IMR-90 (cell line): ENCODE data around the gene MAGI2. TPM values are rescaled to one million over a fixed set of nuclear protein-coding genes. Genes with fewer than 3 reads are reported as not detected.

Experiments used
- ATAC-seq: fragments of 200-7000 bp; cut with Tn5 transposase; 2 replicates; pipeline ENCODE4 v1.9.1; 2020; ENCODE audit warnings: low read depth, mild to moderate bottlenecking, moderate library complexity
- BruUV-seq: library from RNA; stranded (reverse); fragments of 400-500 nt; replicated peaks from 2 replicates; lab custom pipeline; 2021; lab: Mats Ljungman, UMichigan
- CTCF ChIA-PET: fragments of 300-600 bp; formaldehyde crosslinking; extraction: SDS; loops from one replicate; lab custom pipeline; 2021; ENCODE audit warnings: antibody characterized with exemption; lab: Yijun Ruan, JAX
- POLR2A ChIA-PET: fragments of 300-600 bp; sonication (Branson Sonifier 250); formaldehyde crosslinking; loops from one replicate; lab custom pipeline; 2022; ENCODE audit warnings: antibody characterized with exemption; ENCODE audit not compliant: unreplicated experiment; lab: Charles Lee
- DNase-seq: peaks from one replicate; pipeline ENCODE4 v3.0.0; 2013
- H2AFZ ChIP-seq: replicated peaks from 2 replicates; pipeline ENCODE3; 2013; ENCODE audit warnings: low read length, mild to moderate bottlenecking; ENCODE audit not compliant: poor library complexity
- H2AK5ac ChIP-seq: 2 replicates; pipeline ENCODE4 v1.6.1; 2013; ENCODE audit warnings: low read depth, low read length, inconsistent platforms
- H2AK9ac ChIP-seq: replicated peaks from 2 replicates; pipeline ENCODE3; 2013; ENCODE audit warnings: mild to moderate bottlenecking, low read depth, low read length, moderate library complexity; ENCODE audit not compliant: poor library complexity
- H2BK120ac ChIP-seq: 2 replicates; pipeline ENCODE4 v1.6.1; 2013; ENCODE audit warnings: low read depth, low read length, inconsistent platforms
- H2BK15ac ChIP-seq: 3 replicates; pipeline ENCODE4 v1.6.1; 2013; ENCODE audit warnings: low read depth, low read length, inconsistent platforms
- H2BK20ac ChIP-seq: 2 replicates; pipeline ENCODE4 v1.6.1; 2013; ENCODE audit warnings: low read depth, mild to moderate bottlenecking, inconsistent platforms, low read length, moderate library complexity
- H2BK5ac ChIP-seq: 2 replicates; pipeline ENCODE4 v1.6.1; 2013; ENCODE audit warnings: mild to moderate bottlenecking, low read depth, low read length, inconsistent platforms; ENCODE audit not compliant: poor library complexity, severe bottlenecking
- H3K14ac ChIP-seq: replicated peaks from 2 replicates; pipeline ENCODE4 v1.6.1; 2013; ENCODE audit warnings: low read depth, low read length, inconsistent platforms
- H3K18ac ChIP-seq: 2 replicates; pipeline ENCODE4 v1.6.1; 2013; ENCODE audit warnings: low read depth, low read length, control low read depth
- H3K23ac ChIP-seq: 2 replicates; pipeline ENCODE4 v1.6.1; 2013; ENCODE audit warnings: low read depth, low read length, inconsistent platforms
- H3K27ac ChIP-seq: 2 replicates; pipeline ENCODE4 v1.5.1; 2013; ENCODE audit warnings: mild to moderate bottlenecking, control low read depth, low read length; ENCODE audit not compliant: insufficient read depth
- H3K27me3 ChIP-seq: 2 replicates; pipeline ENCODE4 v1.6.1; 2013; ENCODE audit warnings: low read length; ENCODE audit not compliant: control insufficient read depth, insufficient read depth
- H3K36me3 ChIP-seq: 2 replicates; pipeline ENCODE4 v1.6.1; 2013; ENCODE audit warnings: low read length, mixed read lengths; ENCODE audit not compliant: control insufficient read depth, insufficient read depth
- H3K4ac ChIP-seq: 2 replicates; pipeline ENCODE4 v1.6.1; 2013; ENCODE audit warnings: low read depth, low read length, inconsistent platforms
- H3K4me1 ChIP-seq: 2 replicates; pipeline ENCODE4 v1.6.1; 2013; ENCODE audit warnings: low read length, mixed read lengths; ENCODE audit not compliant: control insufficient read depth, insufficient read depth
- H3K4me2 ChIP-seq: 2 replicates; pipeline ENCODE4 v1.6.1; 2013; ENCODE audit warnings: low read depth, mild to moderate bottlenecking, control low read depth, low read length, moderate library complexity
- H3K4me3 ChIP-seq: 2 replicates; pipeline ENCODE4 v1.5.1; 2013; ENCODE audit warnings: low read depth, mild to moderate bottlenecking, control low read depth, low read length, moderate library complexity; ENCODE audit not compliant: insufficient read depth
- H3K56ac ChIP-seq: 2 replicates; pipeline ENCODE4 v1.6.1; 2013; ENCODE audit warnings: low read length, inconsistent platforms; ENCODE audit not compliant: insufficient read depth; ENCODE audit errors: extremely low read depth
- H3K79me1 ChIP-seq, 2 experiments: 2 replicates each; pipeline ENCODE4 v1.6.1; 2013; ENCODE audit warnings: low read length in 2 of 2, inconsistent platforms in 1 of 2, low read depth in 1 of 2
- H3K9ac ChIP-seq: 2 replicates; pipeline ENCODE4 v1.6.1; 2013; ENCODE audit warnings: low read depth, low read length, control low read depth
- H3K9me1 ChIP-seq: 2 replicates; pipeline ENCODE4 v1.6.1; 2013; ENCODE audit warnings: low read length, inconsistent platforms; ENCODE audit not compliant: insufficient read depth
- H3K9me3 ChIP-seq: 2 replicates; pipeline ENCODE4 v1.6.1; 2013; ENCODE audit warnings: low read length; ENCODE audit not compliant: control insufficient read depth, insufficient read depth
- H4K20me1 ChIP-seq: 2 replicates; pipeline ENCODE4 v1.6.1; 2013; ENCODE audit warnings: low read length, inconsistent platforms; ENCODE audit not compliant: insufficient read depth
- H4K5ac ChIP-seq: 2 replicates; pipeline ENCODE4 v1.6.1; 2013; ENCODE audit warnings: mild to moderate bottlenecking, low read depth, low read length, control low read depth
- H4K8ac ChIP-seq, 2 experiments: 2 replicates each; pipeline ENCODE4 v1.6.1; 2013; ENCODE audit warnings: low read depth in 2 of 2, low read length in 2 of 2, control low read depth in 1 of 2, inconsistent platforms in 1 of 2
- H4K91ac ChIP-seq: 2 replicates; pipeline ENCODE4 v1.6.1; 2013; ENCODE audit warnings: low read depth, low read length, inconsistent platforms; ENCODE audit not compliant: insufficient read depth
- BHLHE40 ChIP-seq: fragments of 150-350 bp; IDR thresholded peaks from 2 replicates; pipeline ENCODE4 v1.6.1; 2016; ENCODE audit warnings: mild to moderate bottlenecking, low read depth, low read length
- CEBPB ChIP-seq: IDR thresholded peaks from 2 replicates; pipeline ENCODE4 v1.6.1; 2012; ENCODE audit warnings: low read depth, low read length, improper control_type of control experiment
- CHD1 ChIP-seq: IDR thresholded peaks from 2 replicates; pipeline ENCODE4 v1.6.1; 2012; ENCODE audit warnings: low read depth, low read length, improper control_type of control experiment
- ELK1 ChIP-seq: fragments of 150-350 bp; IDR thresholded peaks from 2 replicates; pipeline ENCODE4 v1.6.1; 2016; ENCODE audit warnings: low read depth, mild to moderate bottlenecking, low read length, moderate library complexity, borderline replicate concordance
- MAZ ChIP-seq: IDR thresholded peaks from 2 replicates; pipeline ENCODE4 v1.6.1; 2012; ENCODE audit warnings: low read depth, mild to moderate bottlenecking, low read length, improper control_type of control experiment, moderate library complexity, borderline replicate concordance
- MXI1 ChIP-seq: IDR thresholded peaks from 2 replicates; pipeline ENCODE4 v1.6.1; 2012; ENCODE audit warnings: low read depth, mild to moderate bottlenecking, low read length, moderate library complexity, borderline replicate concordance
- POLR2A ChIP-seq: IDR thresholded peaks from 2 replicates; pipeline ENCODE4 v1.6.1; 2012; ENCODE audit warnings: mild to moderate bottlenecking, low read depth, low read length
- dilution Hi-C: fragments of 300-500 bp; cut with HindIII; formaldehyde crosslinking; loops from one replicate; pipeline ENCODE4 v1.14.3; 2018; ENCODE audit warnings: low sequenced_read_pairs; ENCODE audit not compliant: unreplicated experiment
- in situ Hi-C: fragments of 300-500 bp; cut with MboI; formaldehyde crosslinking; loops from 3 replicates; pipeline ENCODE4 v1.14.3; 2019; ENCODE audit warnings: low sequenced_read_pairs, inconsistent platforms, mixed read lengths
- intact Hi-C: fragments of 100-400 bp; cut with micrococcal nuclease; formaldehyde crosslinking; loops from 2 replicates; pipeline ENCODE4 v1.10.0; 2022
- polyA plus RNA-seq, 3 experiments: library from polyadenylated mRNA; depleted of rRNA; stranded (reverse); fragments of >200 nt; gene quantifications; 2 replicates each; pipeline ENCODE4 v1.2.3, GENCODE V29; 2012; ENCODE audit warnings: low replicate concordance in 1 of 3
- total RNA-seq: library from RNA; depleted of rRNA; stranded (reverse); fragments of >200 nt; gene quantifications from 2 replicates; pipeline ENCODE4 v1.2.3, GENCODE V29; 2012

MAGI2 gene
- total and polyA plus RNA-seq, 2 of the 4 experiments (the other 2 are of a cell fraction): 2.5 to 17.9 TPM

GRCh38 chr7:78146546-78146945 lies 1306.9 kb downstream of the MAGI2 start:
- in situ Hi-C loops: loop anchor here (25.0 kb wide), 1 partner anchor 791 kb away; no protein-coding TSS in a partner anchor
- peaks cover 6% of the 10 kb centered on the region; the same call in 1 of the 2 replicates for H3K9me1 ChIP-seq
- no peak overlapping the region for H2BK120ac ChIP-seq
- intact Hi-C loops: no loop called here
- DNase-seq: no peak
- H3K4me3 ChIP-seq: no peak overlapping the region
- ChIA-PET CTCF (no interaction called here), POLR2A (no interaction called here)
- no peak overlapping the region for H2AFZ ChIP-seq
- no TSS peak for BruUV-seq
- H3K9me3 ChIP-seq: no peaks in the 10 kb centered on the region
- H2BK5ac ChIP-seq: no peak overlapping the region
- H3K4me2 ChIP-seq: no peak overlapping the region
- dilution Hi-C loops: no loop called here
- no peak overlapping the region for H2AK5ac ChIP-seq
- H2BK15ac ChIP-seq: no peak overlapping the region
- no peak overlapping the region for H3K4ac ChIP-seq
- H3K4me1 ChIP-seq: peaks cover 9% of the 10 kb centered on the region
- no peak overlapping the region for H4K91ac ChIP-seq
- no peak overlapping the region for H2BK20ac ChIP-seq
- no peak overlapping the region for H3K56ac ChIP-seq
- H3K27me3 ChIP-seq: no peaks in the 10 kb centered on the region
- no peaks in the 10 kb centered on the region; a peak in 1 of 4 replicates for H3K79me1 ChIP-seq
- no peaks in the 10 kb centered on the region for H3K36me3 ChIP-seq
- H3K14ac ChIP-seq: no peak overlapping the region
- no peak overlapping the region for H3K27ac ChIP-seq
- no peaks in the 10 kb centered on the region for H4K20me1 ChIP-seq
- no peak overlapping the region for H3K9ac ChIP-seq
- no peak overlapping the region for H4K8ac ChIP-seq
- H3K23ac ChIP-seq: no peak overlapping the region
- TF ChIP-seq BHLHE40 (no peak), CHD1 (no peak), ELK1 (no peak), CEBPB (no peak), MXI1 (no peak), MAZ (no peak), POLR2A (no peak)
- no peak overlapping the region for H4K5ac ChIP-seq
- no peak for ATAC-seq
- no peak overlapping the region for H2AK9ac ChIP-seq
- no peak overlapping the region for H3K18ac ChIP-seq
